Heart left ventricle (tissue), 13 donors: ENCODE data around the gene EML1.

Source experiments
- POLR2A ChIP-seq, 2 donors: fragments of 450-650 bp; IDR thresholded peaks; one replicate each; pipeline ENCODE4 v1.6.1; 2017; ENCODE audit warnings: antibody characterized with exemption in 2 of 2, mild to moderate bottlenecking in 2 of 2, moderate library complexity in 2 of 2
- TF ChIP-seq, protein P1 (sequence below), 12 donors: fragments of 200-600 bp; sonication (generic) in 4 of 12; IDR thresholded peaks; one replicate each; pipeline versions ENCODE4 v1.5.0 to v1.8.0; 2018 to 2022; ENCODE audit warnings: antibody characterized with exemption in 12 of 12, mild to moderate bottlenecking in 5 of 12
- donor health status: ischemic (EF 13 %, LVEDD 7.1; RV severe dilation, severe dysfunction).
- donor health status: DM: no; HTN: yes; CAD: no.
- donor health status: DM: no; HTN: no; CAD: no.
- donor health status: ischemic (EF 25% LVEDD 6.9; RV normal size, moderate dysfunction).
- donor health status: ischemic (EF 25% LVEDD 5.7; RV mildly dilated, moderate dysfunction).
- donor health status: ischemic (EF 35%, LVEDD 5.7; RV mildly dilated, moderate dysfunction).
- donor health status: nonischemic (EF 11% LVEDD 7.7; RV severe dilation, severe dysfunction).
- donor health status: DM: yes; HTN: yes; CAD: no.
- donor health status: PGD.
- donor health status: ischemic (EF 29% LVEDD 5.4; RV normal size, mild dysfunction).
- donor health status: nonischemic (EF 23%, LVEDD 6.1; RV moderate dilation, normal function).

DNA sequence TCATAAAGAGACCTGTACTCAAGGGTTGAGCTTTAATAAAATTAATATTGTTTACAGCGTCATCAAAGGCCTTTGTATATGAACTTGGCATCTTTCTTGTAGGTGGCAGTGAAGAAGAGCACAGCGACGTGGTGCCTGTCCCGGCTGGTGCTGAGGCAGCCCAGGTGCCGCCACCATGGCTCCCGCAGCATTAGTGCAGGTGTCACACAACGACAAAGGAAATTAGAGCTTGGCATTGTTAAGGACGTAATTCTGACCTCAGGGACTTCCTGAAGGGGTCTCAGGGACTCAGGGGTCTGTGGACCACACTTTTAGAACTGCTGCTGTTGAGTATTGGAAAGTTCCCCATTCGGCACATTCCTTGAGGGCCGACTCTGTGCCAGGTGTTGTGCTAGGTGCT is 24.1 kb downstream of the EML1 start:
- TF ChIP-seq, protein P1, sequence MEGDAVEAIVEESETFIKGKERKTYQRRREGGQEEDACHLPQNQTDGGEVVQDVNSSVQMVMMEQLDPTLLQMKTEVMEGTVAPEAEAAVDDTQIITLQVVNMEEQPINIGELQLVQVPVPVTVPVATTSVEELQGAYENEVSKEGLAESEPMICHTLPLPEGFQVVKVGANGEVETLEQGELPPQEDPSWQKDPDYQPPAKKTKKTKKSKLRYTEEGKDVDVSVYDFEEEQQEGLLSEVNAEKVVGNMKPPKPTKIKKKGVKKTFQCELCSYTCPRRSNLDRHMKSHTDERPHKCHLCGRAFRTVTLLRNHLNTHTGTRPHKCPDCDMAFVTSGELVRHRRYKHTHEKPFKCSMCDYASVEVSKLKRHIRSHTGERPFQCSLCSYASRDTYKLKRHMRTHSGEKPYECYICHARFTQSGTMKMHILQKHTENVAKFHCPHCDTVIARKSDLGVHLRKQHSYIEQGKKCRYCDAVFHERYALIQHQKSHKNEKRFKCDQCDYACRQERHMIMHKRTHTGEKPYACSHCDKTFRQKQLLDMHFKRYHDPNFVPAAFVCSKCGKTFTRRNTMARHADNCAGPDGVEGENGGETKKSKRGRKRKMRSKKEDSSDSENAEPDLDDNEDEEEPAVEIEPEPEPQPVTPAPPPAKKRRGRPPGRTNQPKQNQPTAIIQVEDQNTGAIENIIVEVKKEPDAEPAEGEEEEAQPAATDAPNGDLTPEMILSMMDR (IDR thresholded peaks at IDR 0.05) = no peak
- no peak for TF ChIP-seq POLR2A (IDR thresholded peaks at IDR 0.05)
